Right lobe of liver (tissue), 6 donors: ENCODE results near the gene HDAC4. TPM values are rescaled to one million over a fixed set of nuclear protein-coding genes. Genes with fewer than 3 reads are reported as not detected.

Experiments
- ATAC-seq, 4 donors: fragments of 200-7000 bp; cut with Tn5 transposase; one replicate each; pipeline ENCODE4 v1.9.1; 2020; ENCODE audit warnings: mild to moderate bottlenecking in 4 of 4, moderate library complexity in 4 of 4
- DNase-seq, 3 donors: peaks; one replicate each; pipeline ENCODE4 v3.0.0-alpha.2; 2020
- H3K27ac ChIP-seq, 3 donors: fragments of 200-600 bp; one replicate each; pipeline ENCODE4 v1.8.0; 2022
- H3K27me3 ChIP-seq, 2 donors: fragments of 200-600 bp; one replicate each; pipeline ENCODE4 v1.8.0; 2022
- H3K36me3 ChIP-seq, 4 donors: fragments of 200-600 bp; sonication (generic) in 1 of 4; one replicate each; pipeline versions ENCODE4 v1.5.1 to v1.8.0; 2017 to 2022; ENCODE audit warnings: control low read depth in 1 of 4
- H3K4me1 ChIP-seq, 4 donors: fragments of 200-600 bp; sonication (generic) in 1 of 4; one replicate each; pipeline versions ENCODE4 v1.5.1 to v1.8.0; 2017 to 2022; ENCODE audit warnings: control low read depth in 1 of 4
- H3K4me3 ChIP-seq, 3 donors: fragments of 200-600 bp; one replicate each; pipeline ENCODE4 v1.8.0; 2022
- H3K9me3 ChIP-seq, 4 donors: fragments of 200-600 bp; sonication (generic) in 1 of 4; one replicate each; pipeline versions ENCODE4 v1.5.1 to v1.8.0; 2017 to 2022; ENCODE audit warnings: control low read depth in 1 of 4
- POLR2A ChIP-seq: fragments of 450-650 bp; IDR thresholded peaks from one replicate; pipeline ENCODE4 v1.6.1; 2017; ENCODE audit warnings: antibody characterized with exemption, mild to moderate bottlenecking
- WGBS: methylation state at CpG from one replicate; pipeline ENCODE4 v1.1.6; 2018; ENCODE audit warnings: low coverage, low lambda C conversion rate; ENCODE audit not compliant: insufficient coverage; ENCODE audit errors: missing lambda C conversion rate; 5-methylcytosine and 5-hydroxymethylcytosine counted together
- intact Hi-C, 2 donors: fragments of 100-400 bp; cut with DNase I; formaldehyde crosslinking; loops; one replicate each; pipeline versions ENCODE4 v1.11.2 to v1.14.1; 2022
- total RNA-seq, 6 experiments: library from RNA; depleted of rRNA in 2 of 6; stranded (reverse); fragments of >200 nt in 2 of 6; fragmentation: NEBNext Ultra II Directional in 3 of 6; extraction: Animal tissue kit (Norgen Biotek cat#: 25700) in 3 of 6; gene quantifications; one replicate each; pipeline versions ENCODE4 v1.1.0 to v1.2.4, GENCODE V29; 2016 to 2023
- TF ChIP-seq, protein P1 (sequence below), 4 donors: fragments of 200-600 bp in 3 of 4; fragments of 450-650 bp in 1 of 4; IDR thresholded peaks; one replicate each; pipeline versions ENCODE4 v1.5.1 to v1.8.0; 2016 to 2022; ENCODE audit warnings: antibody characterized with exemption in 4 of 4, mild to moderate bottlenecking in 2 of 4
- donor health status: DM: no; HTN: yes; CAD: no.
- donor health status: DM: no; HTN: no; CAD: no.
- donor health status: DM: no; HTN: no; CAD: no.
- donor health status: DM: no; HTN: yes; CAD: no.
- donor health status: DM: no; HTN: yes; CAD: no.

HDAC4 gene
- total RNA-seq, 6 experiments from 2014 or later: 8.9 to 22.4 (median 14.7) TPM

DNA sequence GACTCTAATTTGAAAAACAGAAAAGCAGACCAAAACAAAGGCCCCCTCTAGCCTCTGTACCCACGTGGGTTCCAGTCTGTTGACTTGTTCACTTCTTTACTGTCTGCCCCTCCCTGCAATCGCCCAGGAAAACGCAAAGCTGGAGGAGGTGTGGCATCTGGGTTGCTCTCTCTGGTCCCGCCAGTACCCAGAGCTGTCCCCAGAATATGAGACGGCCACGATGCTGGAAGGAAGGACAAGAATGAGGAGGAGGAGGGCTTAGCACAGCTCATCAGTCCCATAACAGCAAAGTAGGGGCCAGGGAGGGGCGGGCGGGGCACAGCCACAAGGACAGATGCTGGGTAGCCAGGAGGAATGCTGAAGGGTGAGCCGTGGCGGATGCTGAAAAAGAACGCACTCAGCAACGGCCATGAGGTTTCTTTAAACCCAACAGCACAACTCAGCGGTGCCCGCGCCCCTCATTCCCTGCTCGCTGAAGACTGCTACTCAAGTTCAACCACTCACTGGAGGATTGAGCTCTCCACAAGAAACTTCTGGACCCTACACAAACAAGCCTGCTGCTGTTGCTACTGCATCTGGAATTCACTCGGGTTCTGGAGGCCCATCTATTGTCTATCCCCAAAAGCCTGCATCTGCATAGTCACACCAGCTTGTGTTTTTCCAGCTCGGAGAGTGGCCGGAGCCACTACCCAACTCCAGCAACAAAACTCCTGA is 187.7 kb downstream of the HDAC4 start:
- 64% methylated on average over 5 of the region's 19 CpGs for WGBS
- Histone ChIP-seq H3K27me3 (no peaks in the 10 kb centered on the region), H3K36me3 (no peaks in the 10 kb centered on the region), H3K4me1 (no peaks in the 10 kb centered on the region), H3K9me3 (no peaks in the 10 kb centered on the region), H3K4me3 (no peak overlapping the region), H3K27ac (no peak overlapping the region)
- intact Hi-C loops: no loop called here
- peak in 1 of 3 donors; percentile 35 for DNase-seq
- TF ChIP-seq POLR2A: no peak
- TF ChIP-seq, protein P1, sequence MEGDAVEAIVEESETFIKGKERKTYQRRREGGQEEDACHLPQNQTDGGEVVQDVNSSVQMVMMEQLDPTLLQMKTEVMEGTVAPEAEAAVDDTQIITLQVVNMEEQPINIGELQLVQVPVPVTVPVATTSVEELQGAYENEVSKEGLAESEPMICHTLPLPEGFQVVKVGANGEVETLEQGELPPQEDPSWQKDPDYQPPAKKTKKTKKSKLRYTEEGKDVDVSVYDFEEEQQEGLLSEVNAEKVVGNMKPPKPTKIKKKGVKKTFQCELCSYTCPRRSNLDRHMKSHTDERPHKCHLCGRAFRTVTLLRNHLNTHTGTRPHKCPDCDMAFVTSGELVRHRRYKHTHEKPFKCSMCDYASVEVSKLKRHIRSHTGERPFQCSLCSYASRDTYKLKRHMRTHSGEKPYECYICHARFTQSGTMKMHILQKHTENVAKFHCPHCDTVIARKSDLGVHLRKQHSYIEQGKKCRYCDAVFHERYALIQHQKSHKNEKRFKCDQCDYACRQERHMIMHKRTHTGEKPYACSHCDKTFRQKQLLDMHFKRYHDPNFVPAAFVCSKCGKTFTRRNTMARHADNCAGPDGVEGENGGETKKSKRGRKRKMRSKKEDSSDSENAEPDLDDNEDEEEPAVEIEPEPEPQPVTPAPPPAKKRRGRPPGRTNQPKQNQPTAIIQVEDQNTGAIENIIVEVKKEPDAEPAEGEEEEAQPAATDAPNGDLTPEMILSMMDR (IDR thresholded peaks at IDR 0.05): no peak
- ATAC-seq: no peak

DNA sequence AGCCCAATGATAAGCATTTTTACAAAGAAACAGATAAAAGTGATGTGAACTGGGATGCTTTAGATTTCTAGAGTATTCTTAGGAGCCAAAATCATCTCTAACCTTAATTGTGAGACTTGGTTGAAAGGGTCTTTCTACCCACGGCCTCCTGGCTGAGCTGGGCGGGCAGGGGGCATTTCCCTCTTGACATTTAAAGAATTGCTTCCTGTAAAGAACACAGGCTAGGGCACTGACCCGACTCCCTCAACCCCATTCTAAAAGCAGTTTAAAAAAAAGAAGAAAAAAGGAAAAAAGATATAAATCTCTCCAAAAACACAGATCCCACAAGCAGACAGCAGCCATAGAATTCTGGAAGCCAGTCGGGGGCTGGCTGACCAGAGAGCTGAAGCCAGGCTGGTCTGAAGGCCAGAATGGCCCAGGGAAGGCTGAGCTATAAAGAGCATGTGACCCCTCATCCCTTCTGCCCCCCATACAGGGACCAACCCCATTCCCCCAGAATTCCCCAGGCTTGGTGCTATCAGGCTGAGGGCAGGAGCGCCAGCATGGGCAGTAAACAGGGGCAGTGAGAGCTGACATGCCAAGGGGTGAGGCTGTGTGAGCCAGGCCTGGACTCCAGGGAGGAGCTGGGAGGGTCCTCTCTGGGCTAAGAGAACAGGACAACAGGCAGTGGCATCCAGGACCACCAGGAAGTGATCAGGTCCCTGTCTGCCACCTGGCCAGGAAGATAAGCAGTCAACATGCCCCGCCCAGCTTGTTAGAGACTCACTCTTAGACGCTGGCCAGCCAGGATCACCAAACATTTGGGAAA is 188.5 kb downstream of the HDAC4 start:
- intact Hi-C loops: no loop called here

DNA sequence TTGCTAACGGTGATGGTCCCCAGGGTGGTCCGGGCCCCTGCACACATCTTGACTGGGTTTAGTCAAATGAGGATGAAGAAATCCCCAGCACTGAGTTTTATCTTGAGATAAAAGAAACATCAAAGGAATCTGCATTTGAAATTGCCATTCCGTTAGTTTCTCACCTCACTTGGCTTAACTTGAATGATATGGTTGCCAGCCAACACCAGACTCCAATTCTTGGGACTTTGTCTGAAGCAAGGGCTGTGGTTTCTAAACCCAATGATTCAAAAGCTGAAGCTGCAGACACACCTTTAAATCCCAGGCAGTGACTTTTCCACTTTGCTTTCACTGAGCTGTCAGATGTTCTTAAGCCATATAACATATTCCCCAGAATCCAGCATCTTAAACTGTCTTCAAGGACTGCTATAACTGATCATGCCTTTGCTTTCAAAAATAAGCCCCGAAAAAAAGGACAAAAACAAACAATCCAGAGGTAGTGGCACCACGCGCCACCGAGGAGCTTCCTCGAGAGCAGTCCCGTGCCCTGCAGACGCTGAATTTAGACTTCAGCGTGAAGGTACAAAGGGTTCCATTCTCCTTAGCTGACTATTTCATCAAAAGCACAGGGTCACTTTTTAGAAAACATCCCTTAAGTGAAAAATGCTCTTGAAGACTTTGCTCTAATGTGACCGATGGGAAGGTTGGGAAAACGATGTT is 189.3 kb downstream of the HDAC4 start:
- intact Hi-C loops: no loop called here
- TF ChIP-seq, protein P1 (IDR thresholded peaks at IDR 0.05): no peak
- no peak for TF ChIP-seq POLR2A
- no peak overlapping the region for H3K27ac ChIP-seq
- H3K4me1 ChIP-seq: no peaks in the 10 kb centered on the region
- no peaks in the 10 kb centered on the region for H3K9me3 ChIP-seq
- 81% methylated on average over 13 of the region's 13 CpGs for WGBS
- no peak overlapping the region for H3K4me3 ChIP-seq
- DNase-seq (peak in 1 of 3 donors; percentile 28), ATAC-seq (no peak)
- H3K27me3 ChIP-seq: no peaks in the 10 kb centered on the region
- H3K36me3 ChIP-seq: no peaks in the 10 kb centered on the region

More for the DNA sequence above, 188.5 kb downstream of the HDAC4 start:
- H3K27ac ChIP-seq: no peak overlapping the region
- H3K27me3 ChIP-seq: no peaks in the 10 kb centered on the region
- no peaks in the 10 kb centered on the region for H3K36me3 ChIP-seq
- no peak for TF ChIP-seq POLR2A
- TF ChIP-seq, protein P1 (IDR thresholded peaks at IDR 0.05): no peak
- no peak for ATAC-seq
- peak in 1 of 3 donors; percentile 36 for DNase-seq
- WGBS: 76% methylated on average over 4 of the region's 7 CpGs
- no peaks in the 10 kb centered on the region for H3K9me3 ChIP-seq
- no peak overlapping the region for H3K4me3 ChIP-seq
- H3K4me1 ChIP-seq: no peaks in the 10 kb centered on the region

DNA sequence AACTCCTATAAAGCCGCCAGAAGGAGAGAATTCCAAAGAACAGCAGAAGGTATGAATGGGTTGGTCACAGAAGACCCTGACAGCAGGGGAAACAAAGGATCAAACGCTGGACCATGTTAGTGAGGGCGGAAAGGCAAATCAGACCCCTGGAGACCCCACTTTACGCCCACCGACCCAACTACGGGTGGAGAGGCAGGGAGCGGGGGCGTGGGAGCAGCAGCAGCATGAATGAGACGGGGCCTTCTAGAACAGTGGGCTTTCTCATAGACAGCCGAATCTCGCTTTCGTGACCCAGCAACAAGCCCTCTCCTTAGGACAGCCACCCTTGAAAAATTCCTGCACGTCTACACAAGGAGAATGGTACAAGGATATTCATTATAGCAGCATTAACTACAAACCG is 191.0 kb downstream of the HDAC4 start:
- Histone ChIP-seq H3K4me3 (no peak overlapping the region), H3K9me3 (no peaks in the 10 kb centered on the region), H3K36me3 (no peaks in the 10 kb centered on the region), H3K27ac (no peak overlapping the region), H3K4me1 (no peaks in the 10 kb centered on the region), H3K27me3 (no peaks in the 10 kb centered on the region)
- DNase-seq (peak in 1 of 3 donors; percentile 36), ATAC-seq (no peak)
- 91% methylated on average over 9 of the region's 14 CpGs for WGBS
- no peak for TF ChIP-seq POLR2A
- TF ChIP-seq, protein P1 (IDR thresholded peaks at IDR 0.05): no peak
- intact Hi-C loops: no loop called here
